Endothelial cell of umbilical vein (primary cell): ENCODE data around the gene SLCO4C1. TPM values are rescaled to one million over a fixed set of nuclear protein-coding genes. Genes with fewer than 3 reads are reported as not detected.

Source experiments
- BruUV-seq: library from RNA; stranded (reverse); fragments of 400-500 nt; replicated peaks from 2 replicates; lab custom pipeline; 2021; lab: Mats Ljungman, UMichigan
- CTCF ChIA-PET: fragments of 300-600, 350-600 bp; sonication (Branson Sonifier 250); formaldehyde crosslinking; loops from one replicate; lab custom pipeline; 2021; ENCODE audit warnings: antibody characterized with exemption, inconsistent platforms; lab: Charles Lee
- POLR2A ChIA-PET: fragments of 300-600, 350-600 bp; sonication (Branson Sonifier 250); formaldehyde crosslinking; loops from one replicate; lab custom pipeline; 2021; ENCODE audit warnings: antibody characterized with exemption, inconsistent platforms; lab: Charles Lee
- DNase-seq: peaks from one replicate; pipeline ENCODE4 v3.0.0-alpha.2; 2011; ENCODE audit warnings: low read depth, low spot score
- FAIRE-seq: peaks from 2 replicates; lab custom pipeline; 2011; peaks lifted over from hg19 to GRCh38; lab: Jason Lieb, UNC
- H2AFZ ChIP-seq: 2 replicates; pipeline ENCODE4 v1.6.0; 2012; ENCODE audit warnings: low read depth, low read length, control low read depth, inconsistent platforms
- H3K27ac ChIP-seq: 2 replicates; pipeline ENCODE4 v1.5.1; 2011; ENCODE audit warnings: low read depth, mild to moderate bottlenecking, control low read depth, low read length, moderate library complexity; ENCODE audit not compliant: insufficient read depth
- H3K27me3 ChIP-seq, 2 experiments: 2 replicates each; pipeline versions ENCODE4 v1.6.0 to v1.6.1; 2011; ENCODE audit warnings: low read length in 2 of 2, mixed read lengths in 1 of 2; ENCODE audit not compliant: control insufficient read depth in 2 of 2, insufficient read depth in 2 of 2
- H3K36me3 ChIP-seq, 2 experiments: 2 replicates in 1 of 2; 3 replicates in 1 of 2; pipeline ENCODE4 v1.5.1; 2011; ENCODE audit warnings: low read length in 2 of 2, mild to moderate bottlenecking in 1 of 2, moderate library complexity in 1 of 2; ENCODE audit not compliant: control insufficient read depth in 2 of 2, insufficient read depth in 2 of 2; ENCODE audit errors: extremely low read depth in 1 of 2
- H3K4me1 ChIP-seq: 3 replicates; pipeline ENCODE4 v1.5.1; 2011; ENCODE audit warnings: mild to moderate bottlenecking, low read length; ENCODE audit not compliant: control insufficient read depth, insufficient read depth; ENCODE audit errors: extremely low read depth
- H3K4me2 ChIP-seq: 2 replicates; pipeline ENCODE4 v1.6.1; 2011; ENCODE audit warnings: low read length, control low read depth, mixed read lengths; ENCODE audit not compliant: insufficient read depth
- H3K4me3 ChIP-seq, 3 experiments: fragments of 200-600 bp in 1 of 3; sonication (generic), shearing (Covaris generic) in 1 of 3; replicated peaks in 1 of 3; 2 replicates each; pipeline ENCODE4 v1.5.1; 2011 to 2016; ENCODE audit warnings: control low read depth in 3 of 3, low read length in 3 of 3, mild to moderate bottlenecking in 2 of 3, inconsistent platforms in 1 of 3, low read depth in 1 of 3, moderate library complexity in 1 of 3; ENCODE audit not compliant: insufficient read depth in 1 of 3
- H3K79me2 ChIP-seq: 2 replicates; pipeline ENCODE4 v1.6.0; 2012; ENCODE audit warnings: low read length, inconsistent platforms; ENCODE audit not compliant: control insufficient read depth, insufficient read depth
- H3K9ac ChIP-seq: replicated peaks from 2 replicates; pipeline ENCODE3; 2011; ENCODE audit warnings: low read length, control low read depth; ENCODE audit not compliant: insufficient read depth; ENCODE audit errors: extremely low read depth
- H3K9me1 ChIP-seq: replicated peaks from 3 replicates; pipeline ENCODE4 v1.6.0; 2011; ENCODE audit warnings: mild to moderate bottlenecking, low read length; ENCODE audit not compliant: control insufficient read depth, insufficient read depth; ENCODE audit errors: extremely low read depth
- H3K9me3 ChIP-seq: replicated peaks from 2 replicates; pipeline ENCODE4 v1.5.1; 2012; ENCODE audit warnings: low read length, inconsistent platforms; ENCODE audit not compliant: control insufficient read depth, insufficient read depth
- H4K20me1 ChIP-seq: replicated peaks from 2 replicates; pipeline ENCODE3; 2011; ENCODE audit warnings: mild to moderate bottlenecking, low read length; ENCODE audit not compliant: control insufficient read depth, insufficient read depth; ENCODE audit errors: extremely low read depth
- CTCF ChIP-seq, 2 donors: IDR thresholded peaks; 1 replicate in 1 of 2; 2 replicates in 1 of 2; pipeline ENCODE4 v1.5.1; 2011; ENCODE audit warnings: low read length in 2 of 2, mild to moderate bottlenecking in 2 of 2, moderate library complexity in 2 of 2, control low read depth in 1 of 2, inconsistent platforms in 1 of 2, low read depth in 1 of 2; ENCODE audit not compliant: insufficient read depth in 1 of 2; ENCODE audit errors: extremely low read depth in 1 of 2
- EZH2 ChIP-seq: IDR thresholded peaks from 2 replicates; pipeline ENCODE4 v1.6.1; 2012; ENCODE audit warnings: borderline replicate concordance, low read depth, mild to moderate bottlenecking, moderate library complexity, low read length, inconsistent platforms; ENCODE audit not compliant: severe bottlenecking
- FOS ChIP-seq: IDR thresholded peaks from 2 replicates; pipeline ENCODE4 v1.6.1; 2011; ENCODE audit warnings: mild to moderate bottlenecking, low read length, moderate library complexity, borderline replicate concordance; ENCODE audit not compliant: insufficient read depth
- GATA2 ChIP-seq: IDR thresholded peaks from 2 replicates; pipeline ENCODE4 v1.7.0; 2011; ENCODE audit warnings: low read depth, mild to moderate bottlenecking, moderate library complexity, mixed read lengths, low read length; ENCODE audit not compliant: insufficient read length, insufficient read depth
- JUN ChIP-seq: IDR thresholded peaks from 2 replicates; pipeline ENCODE4 v1.6.1; 2011; ENCODE audit warnings: borderline replicate concordance, low read depth; ENCODE audit not compliant: insufficient read length, insufficient read depth
- MAX ChIP-seq: IDR thresholded peaks from 2 replicates; pipeline ENCODE4 v1.6.1; 2011; ENCODE audit not compliant: insufficient read depth, insufficient read length
- MYC ChIP-seq: IDR thresholded peaks from one replicate; pipeline ENCODE4 v1.6.1; 2011; ENCODE audit warnings: mild to moderate bottlenecking, low read depth, low read length
- POLR2A ChIP-seq: IDR thresholded peaks from 2 replicates; pipeline ENCODE4 v1.6.1; 2012; ENCODE audit warnings: low read depth, mild to moderate bottlenecking, control low read depth, low read length
- POLR2AphosphoS5 ChIP-seq: IDR thresholded peaks from 2 replicates; pipeline ENCODE4 v1.6.1; 2012; ENCODE audit warnings: low read depth, mild to moderate bottlenecking, control low read depth, low read length, moderate library complexity; ENCODE audit not compliant: insufficient read depth
- dilution Hi-C: fragments of 300-500 bp; cut with MboI; formaldehyde crosslinking; loops from one replicate; pipeline ENCODE4 v1.15.0; 2019; ENCODE audit warnings: low sequenced_read_pairs; ENCODE audit not compliant: extremely low pct_ligation_motif_present
- intact Hi-C: fragments of 100-400 bp; cut with micrococcal nuclease; formaldehyde crosslinking; loops from one replicate; pipeline ENCODE4 v1.10.0; 2022
- polyA plus RNA-seq, 4 experiments: library from polyadenylated mRNA; depleted of rRNA in 3 of 4; stranded (reverse) in 3 of 4; unstranded in 1 of 4; fragments of >200 nt; gene quantifications; 2 replicates each; pipeline versions ENCODE4 v1.2.1 to v1.2.3, GENCODE V29; 2011 to 2012; ENCODE audit warnings: missing spikeins in 1 of 4
- total RNA-seq: library from RNA; stranded (reverse); gene quantifications from 2 replicates; pipeline ENCODE4 v1.2.3, GENCODE V29; 2021

Gene SLCO4C1
- total and polyA plus RNA-seq, 2 donors (not counting 3 experiments of a cell fraction or from before 2014, with no cell fraction given): 0.03 TPM; not detected in 1

- no TSS peak for BruUV-seq
- no peaks in the 10 kb centered on the region for H3K27me3 ChIP-seq
- dilution Hi-C loops: no loop called here
- H3K9me3 ChIP-seq: no peaks in the 10 kb centered on the region
- ChIA-PET POLR2A (no interaction called here), CTCF (no interaction called here)
- H4K20me1 ChIP-seq: no peaks in the 10 kb centered on the region
- DNase-seq (no peak), FAIRE-seq (no peak)
- TF ChIP-seq EZH2 (no peak), MAX (no peak), GATA2 (no peak), MYC (no peak), FOS (no peak), POLR2A (no peak), JUN (no peak), CTCF (IDR thresholded peaks at IDR 0.05; ENCODE audit: extremely low read depth in 1 of 2, insufficient read depth in 1 of 2, low read depth in 1 of 2, low read length in 2 of 2) (no peak), POLR2AphosphoS5 (no peak)
- H3K79me2 ChIP-seq: no peaks in the 10 kb centered on the region
- no peak overlapping the region for H3K9ac ChIP-seq
- intact Hi-C loops: no loop called here
- no peaks in the 10 kb centered on the region for H3K4me1 ChIP-seq
- H3K4me3 ChIP-seq: no peak overlapping the region
- no peak overlapping the region for H2AFZ ChIP-seq
- no peaks in the 10 kb centered on the region for H3K36me3 ChIP-seq
- H3K27ac ChIP-seq: no peak overlapping the region
- H3K9me1 ChIP-seq: no peaks in the 10 kb centered on the region
- no peak overlapping the region for H3K4me2 ChIP-seq
Observed at GRCh38 chr5:102270036-102270435, 26.0 kb downstream of the SLCO4C1 start.
